ENCODE results near the gene KCNA2.

KCNA2 gene

DNA sequence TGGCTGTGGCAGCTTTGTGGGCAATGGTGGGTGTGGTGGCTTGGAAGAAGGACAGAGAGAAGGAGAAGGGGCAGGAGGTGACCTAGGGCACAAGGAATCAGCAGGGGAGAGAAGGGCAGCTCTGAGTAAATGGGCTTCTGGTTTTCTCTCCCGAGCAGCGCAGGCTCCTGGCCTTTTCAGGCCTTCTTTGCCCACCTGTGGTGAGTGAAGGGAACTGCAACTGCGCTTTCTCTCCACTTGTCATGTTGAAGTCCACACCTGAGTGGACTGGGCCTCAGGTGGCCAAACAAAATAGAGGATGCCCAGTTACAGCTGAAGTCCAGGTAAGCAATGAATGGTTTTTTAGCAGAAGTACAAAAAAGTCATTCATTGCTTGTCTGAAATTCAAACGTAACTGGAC lies 57.8 kb downstream of the KCNA2 start:
- ATAC-seq (replicated peaks; ENCODE audit: extremely low read depth, poor library complexity, severe bottlenecking) (no peak), DNase-seq (ENCODE audit: low spot score in 2 of 2) (no peak)
- no peaks in the 10 kb centered on the region for H3K9me3 Mint-ChIP-seq
- H3K27ac Mint-ChIP-seq (ENCODE audit: low read depth): no peak overlapping the region
- peaks cover 70% of the 10 kb centered on the region for H3K27me3 Mint-ChIP-seq
- no peak overlapping the region for H3K4me3 Mint-ChIP-seq
- no peaks in the 10 kb centered on the region for H3K36me3 Mint-ChIP-seq (ENCODE audit: insufficient read depth)
- no peaks in the 10 kb centered on the region for H3K4me1 Mint-ChIP-seq

DNA sequence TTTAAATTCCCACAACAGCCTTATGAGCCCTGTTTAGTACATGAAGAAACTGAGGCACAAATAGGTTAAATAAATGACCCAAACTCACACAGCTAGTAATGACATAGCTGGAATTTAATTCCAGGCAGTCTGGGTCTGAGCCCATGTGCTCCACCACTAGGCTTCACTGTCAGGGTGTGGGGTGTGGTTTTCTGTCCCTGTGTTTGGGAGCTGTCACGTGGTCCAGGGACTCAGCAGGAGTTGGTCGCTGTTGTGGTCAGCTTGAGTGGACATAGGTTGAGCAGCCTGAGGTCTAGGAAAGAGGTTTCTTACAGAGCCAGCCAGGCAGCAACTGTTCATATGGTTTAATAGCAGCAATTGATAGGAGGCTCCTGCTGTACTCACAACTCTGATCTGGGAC lies 59.1 kb downstream of the KCNA2 start:
- H3K9me3 Mint-ChIP-seq: no peaks in the 10 kb centered on the region
- no peaks in the 10 kb centered on the region for H3K36me3 Mint-ChIP-seq (ENCODE audit: insufficient read depth)
- ATAC-seq (replicated peaks; ENCODE audit: extremely low read depth, poor library complexity, severe bottlenecking): no peak
- H3K27me3 Mint-ChIP-seq: peaks cover 57% of the 10 kb centered on the region
- DNase-seq (ENCODE audit: low spot score in 2 of 2): no peak
- no peak overlapping the region for H3K27ac Mint-ChIP-seq (ENCODE audit: low read depth)
- H3K4me1 Mint-ChIP-seq: no peaks in the 10 kb centered on the region
- H3K4me3 Mint-ChIP-seq: no peak overlapping the region

DNA sequence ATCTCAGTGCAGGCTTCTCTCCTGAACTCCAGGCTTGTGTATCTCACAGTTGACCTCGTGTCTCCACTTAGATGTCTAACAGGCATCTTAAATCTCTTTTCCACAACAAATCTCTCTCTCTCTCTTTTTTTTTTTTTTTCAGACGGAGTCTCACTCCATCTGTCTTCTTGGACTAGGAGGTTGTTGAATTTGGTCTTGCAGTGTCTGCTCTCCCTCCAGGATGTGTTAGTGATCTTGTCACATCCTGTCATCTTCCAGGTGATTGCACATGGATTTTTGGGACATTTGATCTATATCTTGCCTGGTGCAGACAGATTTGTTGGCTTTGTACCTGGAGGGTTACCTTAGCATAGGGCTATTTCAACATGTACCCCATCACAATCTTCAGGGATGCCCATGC lies 60.7 kb downstream of the KCNA2 start:
- Mint-ChIP-seq H3K4me1 (no peaks in the 10 kb centered on the region), H3K27ac (ENCODE audit: low read depth) (no peak overlapping the region), H3K36me3 (ENCODE audit: insufficient read depth) (no peaks in the 10 kb centered on the region), H3K9me3 (no peaks in the 10 kb centered on the region), H3K4me3 (no peak overlapping the region), H3K27me3 (peaks cover 42% of the 10 kb centered on the region)
- no peak for ATAC-seq (replicated peaks; ENCODE audit: extremely low read depth, poor library complexity, severe bottlenecking)
- DNase-seq (ENCODE audit: low spot score in 2 of 2): no peak

DNA sequence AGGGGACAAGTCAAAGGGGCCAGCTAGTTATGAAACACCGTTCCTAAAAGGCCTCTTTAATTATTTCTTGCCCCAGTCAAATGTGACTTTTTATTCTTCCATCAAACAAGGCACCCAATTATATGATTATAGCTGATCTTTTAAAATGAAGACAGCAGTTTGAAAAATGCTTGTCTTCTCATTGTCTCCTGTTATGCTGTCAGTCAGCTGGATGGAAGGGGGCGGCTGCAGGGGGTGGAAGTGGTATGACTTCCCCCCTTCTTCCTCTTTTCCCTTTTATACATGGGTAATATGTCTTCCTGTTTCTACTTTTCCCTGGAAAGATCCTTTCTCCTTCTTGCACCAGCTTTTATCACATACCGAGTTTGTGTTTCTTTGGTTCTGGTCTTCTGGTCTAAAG lies 61.4 kb downstream of the KCNA2 start:
- no peak for ATAC-seq (replicated peaks; ENCODE audit: extremely low read depth, poor library complexity, severe bottlenecking)
- H3K9me3 Mint-ChIP-seq: no peaks in the 10 kb centered on the region
- no peaks in the 10 kb centered on the region for H3K36me3 Mint-ChIP-seq (ENCODE audit: insufficient read depth)
- H3K27ac Mint-ChIP-seq (ENCODE audit: low read depth): no peak overlapping the region
- H3K27me3 Mint-ChIP-seq: peaks cover 40% of the 10 kb centered on the region
- no peaks in the 10 kb centered on the region for H3K4me1 Mint-ChIP-seq
- DNase-seq (ENCODE audit: low spot score in 2 of 2): no peak
- H3K4me3 Mint-ChIP-seq: no peak overlapping the region
